Stomach (tissue), 4 donors: ENCODE data around the gene SELENOM.
"Not testable (repeated sequence)": the region's sequence is repeated elsewhere in the genome, so short reads cannot be mapped to it uniquely, and the experiment has no call there.

ENCODE experiments used
- CTCF ChIP-seq, 7 experiments: fragments of 450-650 bp in 4 of 7; fragments of 200-600 bp in 3 of 7; sonication (generic) in 3 of 7; IDR thresholded peaks; one replicate each; pipeline ENCODE4 v1.5.1; 2016 to 2019; ENCODE audit warnings: antibody characterized with exemption in 7 of 7, control low read depth in 2 of 7, mild to moderate bottlenecking in 1 of 7
- POLR2A ChIP-seq, 4 donors: fragments of 450-650 bp; IDR thresholded peaks; one replicate each; pipeline ENCODE4 v1.6.1; 2016; ENCODE audit warnings: antibody characterized with exemption in 4 of 4, control low read depth in 2 of 4, mild to moderate bottlenecking in 1 of 4, moderate library complexity in 1 of 4

GRCh38 chr22:31073125-31073524 is 34.2 kb downstream of the SELENOM start:
- not testable (repeated sequence) for TF ChIP-seq CTCF, POLR2A (IDR thresholded peaks at IDR 0.05)
